Choroid plexus epithelial cell (primary cell): ENCODE measurements around the gene PPP1R12B.

ENCODE experiments used
- DNase-seq: peaks from one replicate; pipeline ENCODE4 v3.0.0-alpha.2; 2010; ENCODE audit warnings: low read depth
- H3K4me3 ChIP-seq: 2 replicates; pipeline ENCODE4 v1.5.1; 2011; ENCODE audit warnings: low read depth, mild to moderate bottlenecking, control low read depth, low read length, moderate library complexity
- TF ChIP-seq, protein P1 (sequence below): conservative IDR thresholded peaks from 2 replicates; pipeline ENCODE4 v1.5.1; 2011; ENCODE audit warnings: low read depth, mild to moderate bottlenecking, control low read depth, inconsistent platforms, low read length, moderate library complexity

Gene PPP1R12B

DNA sequence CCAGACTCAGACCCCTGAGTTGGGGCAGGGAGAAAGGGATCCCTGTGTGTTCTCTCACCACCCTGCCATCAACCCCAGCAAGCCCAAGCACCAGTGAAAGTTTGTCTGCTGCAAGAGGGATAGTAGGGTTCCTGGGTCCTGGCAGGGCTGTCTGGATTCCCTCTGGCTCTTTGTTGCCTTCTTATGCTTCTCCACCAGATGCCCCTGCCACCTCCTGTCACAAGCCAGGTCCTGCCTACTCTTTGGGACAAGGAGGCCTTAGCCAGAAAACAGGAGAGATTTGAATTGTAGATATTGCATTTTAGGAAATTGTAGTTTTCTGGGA is 28.5 kb upstream of the PPP1R12B start:
- TF ChIP-seq, protein P1, sequence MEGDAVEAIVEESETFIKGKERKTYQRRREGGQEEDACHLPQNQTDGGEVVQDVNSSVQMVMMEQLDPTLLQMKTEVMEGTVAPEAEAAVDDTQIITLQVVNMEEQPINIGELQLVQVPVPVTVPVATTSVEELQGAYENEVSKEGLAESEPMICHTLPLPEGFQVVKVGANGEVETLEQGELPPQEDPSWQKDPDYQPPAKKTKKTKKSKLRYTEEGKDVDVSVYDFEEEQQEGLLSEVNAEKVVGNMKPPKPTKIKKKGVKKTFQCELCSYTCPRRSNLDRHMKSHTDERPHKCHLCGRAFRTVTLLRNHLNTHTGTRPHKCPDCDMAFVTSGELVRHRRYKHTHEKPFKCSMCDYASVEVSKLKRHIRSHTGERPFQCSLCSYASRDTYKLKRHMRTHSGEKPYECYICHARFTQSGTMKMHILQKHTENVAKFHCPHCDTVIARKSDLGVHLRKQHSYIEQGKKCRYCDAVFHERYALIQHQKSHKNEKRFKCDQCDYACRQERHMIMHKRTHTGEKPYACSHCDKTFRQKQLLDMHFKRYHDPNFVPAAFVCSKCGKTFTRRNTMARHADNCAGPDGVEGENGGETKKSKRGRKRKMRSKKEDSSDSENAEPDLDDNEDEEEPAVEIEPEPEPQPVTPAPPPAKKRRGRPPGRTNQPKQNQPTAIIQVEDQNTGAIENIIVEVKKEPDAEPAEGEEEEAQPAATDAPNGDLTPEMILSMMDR = no peak
- no peak for DNase-seq
- H3K4me3 ChIP-seq = no peak overlapping the region

DNA sequence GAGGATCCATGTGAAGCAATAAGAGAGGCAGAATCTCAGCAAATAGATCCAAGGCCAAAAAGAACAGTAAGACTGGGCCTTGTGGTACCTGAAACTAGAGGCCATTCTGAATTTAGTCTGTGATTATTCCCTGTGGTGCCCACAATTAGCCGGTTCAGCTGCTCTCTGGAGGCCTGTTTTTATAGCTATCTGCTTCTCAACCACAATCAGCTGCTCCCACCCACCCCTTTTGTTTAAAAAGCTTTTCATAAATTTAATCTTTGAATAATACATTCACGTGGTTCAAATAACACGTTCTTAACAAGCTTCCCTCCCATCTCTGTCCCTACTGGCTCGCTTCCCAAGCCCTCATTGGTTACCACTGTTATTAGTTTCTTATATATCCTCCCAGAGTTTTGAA is 24.8 kb upstream of the PPP1R12B start:
- no peak overlapping the region for H3K4me3 ChIP-seq
- TF ChIP-seq, protein P1 = no peak
- no peak for DNase-seq

- H3K4me3 ChIP-seq = no peak overlapping the region
- TF ChIP-seq, protein P1 = no peak
- DNase-seq = no peak
Observed at GRCh38 chr1:202324646-202325045, 23.9 kb upstream of the PPP1R12B start.

- H3K4me3 ChIP-seq = no peak overlapping the region
- no peak for DNase-seq
- TF ChIP-seq, protein P1 = no peak
Observed at GRCh38 chr1:202329891-202330290, 18.6 kb upstream of the PPP1R12B start.

DNA sequence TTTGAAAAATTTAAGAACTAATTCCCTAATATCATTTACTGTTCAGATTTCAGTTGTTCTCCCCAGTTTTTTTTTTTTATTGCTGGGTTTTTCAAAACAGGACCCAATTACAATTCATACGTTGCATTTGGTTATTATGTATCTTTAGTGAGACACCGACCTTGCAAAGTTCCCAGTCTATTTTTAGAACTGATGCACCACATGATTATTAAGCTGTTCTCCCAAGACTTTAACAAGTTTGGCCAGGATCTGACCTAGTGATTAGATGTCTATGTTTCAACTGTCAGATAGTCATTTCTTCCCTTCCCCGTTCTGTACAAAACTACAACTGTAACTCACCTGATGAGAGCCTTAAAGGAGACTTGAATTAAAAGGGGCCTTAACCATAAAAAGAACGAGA is 14.6 kb upstream of the PPP1R12B start:
- no peak overlapping the region for H3K4me3 ChIP-seq
- TF ChIP-seq, protein P1 = no peak
- DNase-seq = no peak

GRCh38 chr1:202343652-202344349 is 4.7 kb upstream of the PPP1R12B start:
- TF ChIP-seq, protein P1 = peak; percentile 67
- H3K4me3 ChIP-seq = no peak overlapping the region
- DNase-seq = peak; percentile 66

DNA sequence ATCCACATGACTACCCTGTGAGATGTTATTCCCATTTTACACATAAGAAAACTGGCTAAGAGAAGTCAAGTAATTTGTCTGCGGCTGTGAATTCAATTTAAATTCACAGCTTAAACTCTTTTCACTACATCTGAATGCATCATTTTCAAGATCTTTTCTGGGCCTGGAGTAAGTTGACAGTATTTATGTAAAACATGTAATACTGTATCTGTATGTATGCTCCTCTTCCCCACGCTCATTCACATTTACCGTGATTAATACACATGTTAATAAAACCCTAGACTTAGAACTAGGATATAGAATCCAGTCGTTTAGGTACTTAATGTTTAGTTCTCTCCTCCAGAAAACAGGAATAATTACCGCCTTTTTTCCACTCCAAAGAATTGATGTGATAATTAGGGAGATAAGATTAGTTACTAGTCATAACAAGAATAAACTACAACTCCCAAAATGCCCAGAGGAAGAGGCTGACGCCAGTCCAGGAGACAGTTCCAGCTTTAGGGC is 442 bp upstream of the PPP1R12B start:
- DNase-seq = no peak
- H3K4me3 ChIP-seq = no peak overlapping the region
- TF ChIP-seq, protein P1 = no peak
